Limb (tissue), 2 donors: ENCODE data around the gene ZNF865.

Experiments used
- DNase-seq, 2 donors: peaks; one replicate each; pipeline ENCODE4 v3.0.0-alpha.2; 2016; ENCODE audit errors: extremely low spot score in 2 of 2

The ZNF865 gene

DNA sequence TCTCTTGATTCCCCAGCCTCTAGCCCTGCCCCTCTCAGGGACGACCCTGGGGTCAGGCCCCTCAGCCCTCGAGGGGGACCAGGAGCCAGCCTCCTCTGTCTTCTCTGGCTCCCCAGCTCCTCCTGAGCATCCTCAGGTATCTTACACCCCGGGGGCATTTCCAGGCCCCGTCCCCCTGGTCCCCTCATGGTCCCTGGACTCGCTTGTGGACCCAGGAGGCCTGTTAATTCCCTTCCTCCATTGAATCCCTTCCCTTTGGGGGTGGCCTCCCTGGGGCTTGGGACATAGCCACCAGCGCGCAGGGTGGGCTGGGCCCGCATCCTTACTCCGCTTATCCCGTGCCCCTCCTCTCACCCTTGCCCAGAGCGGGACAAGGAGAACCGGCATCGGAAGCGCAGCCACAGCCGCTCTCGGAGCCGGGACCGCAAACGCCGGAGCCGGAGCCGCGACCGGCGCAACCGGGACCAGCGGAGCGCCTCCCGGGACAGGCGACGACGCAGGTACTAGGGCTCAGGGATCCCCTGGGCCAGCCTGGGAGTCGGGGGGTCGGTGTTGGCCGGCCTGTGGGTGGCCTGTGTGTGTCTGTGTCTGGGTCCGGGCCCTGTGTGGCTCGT is 53.5 kb downstream of the ZNF865 start:
- DNase-seq, result no peak

DNA sequence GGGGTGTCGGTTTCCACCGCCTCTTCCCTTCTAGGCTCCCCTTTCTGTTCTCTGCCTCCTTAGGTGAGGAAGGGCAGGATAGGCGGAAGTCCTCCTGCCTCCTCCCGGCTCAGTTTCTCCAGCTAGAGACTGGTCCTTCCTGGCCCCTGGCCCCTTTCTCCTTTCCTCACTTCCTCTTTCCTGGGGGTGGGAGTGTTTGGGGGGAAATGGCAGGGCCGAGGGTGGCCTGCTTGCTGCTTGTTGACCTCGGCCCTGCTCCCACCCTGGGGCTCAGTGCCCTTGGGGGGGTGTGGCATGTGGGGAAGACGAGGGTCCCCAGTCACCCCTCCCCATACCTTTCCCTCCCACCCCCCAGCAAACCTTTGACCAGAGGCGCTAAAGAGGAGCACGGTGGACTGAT is 54.4 kb downstream of the ZNF865 start:
- no peak for DNase-seq

DNA sequence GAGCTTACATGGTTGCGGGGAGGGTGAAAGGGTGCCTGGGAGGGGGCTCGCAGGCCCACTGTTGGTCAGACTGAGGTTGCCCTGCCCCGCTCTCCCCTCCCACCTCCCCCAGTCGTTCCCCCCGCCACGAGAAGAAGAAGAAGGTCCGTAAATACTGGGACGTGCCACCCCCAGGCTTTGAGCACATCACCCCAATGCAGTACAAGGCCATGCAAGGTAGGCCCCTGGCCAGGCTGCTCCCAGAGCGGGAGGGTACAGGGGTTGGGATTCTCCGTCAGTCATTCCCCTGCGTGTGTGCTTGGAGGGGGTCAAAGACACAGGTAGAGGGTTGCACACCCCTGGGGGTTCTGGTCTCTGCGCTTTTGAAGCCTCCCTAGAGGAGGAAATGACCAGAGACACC is 55.0 kb downstream of the ZNF865 start:
- no peak for DNase-seq

DNA sequence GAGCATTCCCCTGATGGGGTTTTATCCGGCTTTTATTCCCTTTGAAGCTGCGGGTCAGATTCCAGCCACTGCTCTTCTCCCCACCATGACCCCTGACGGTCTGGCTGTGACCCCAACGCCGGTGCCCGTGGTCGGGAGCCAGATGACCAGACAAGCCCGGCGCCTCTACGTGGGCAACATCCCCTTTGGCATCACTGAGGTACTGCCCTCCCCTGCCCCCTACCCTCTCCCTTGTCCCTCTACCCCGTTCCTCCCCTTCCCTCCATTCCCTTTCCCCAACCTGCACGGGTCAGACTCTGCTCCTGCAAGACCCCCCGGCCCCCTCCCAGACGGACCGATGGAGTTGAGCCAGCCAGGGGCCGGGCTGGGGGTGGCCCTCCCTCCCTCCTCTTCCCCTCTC is 55.5 kb downstream of the ZNF865 start:
- no peak for DNase-seq

DNA sequence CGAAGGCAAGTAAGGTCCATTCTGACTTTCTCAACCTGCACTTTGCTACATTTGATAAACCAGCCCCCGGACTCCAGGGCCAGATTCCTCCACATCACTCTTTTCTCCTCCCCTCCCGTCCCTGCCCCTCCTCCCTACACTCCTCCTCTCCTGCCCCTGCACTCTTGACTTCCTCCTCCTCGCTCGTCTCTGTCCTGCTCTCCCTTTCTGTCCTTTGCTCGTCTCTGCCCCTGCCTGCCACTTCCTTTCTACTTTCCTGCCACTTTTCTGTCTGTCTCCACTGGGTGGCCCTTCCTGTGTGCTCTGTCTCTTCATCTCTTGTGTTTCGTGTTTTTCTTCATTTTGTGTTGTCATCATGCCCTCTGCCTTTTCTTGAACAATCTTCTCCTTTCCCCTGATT is 56.4 kb downstream of the ZNF865 start:
- no peak for DNase-seq

GRCh38 chr19:55663846-55664536 is 58.5 kb downstream of the ZNF865 start:
- no peak for DNase-seq

DNA sequence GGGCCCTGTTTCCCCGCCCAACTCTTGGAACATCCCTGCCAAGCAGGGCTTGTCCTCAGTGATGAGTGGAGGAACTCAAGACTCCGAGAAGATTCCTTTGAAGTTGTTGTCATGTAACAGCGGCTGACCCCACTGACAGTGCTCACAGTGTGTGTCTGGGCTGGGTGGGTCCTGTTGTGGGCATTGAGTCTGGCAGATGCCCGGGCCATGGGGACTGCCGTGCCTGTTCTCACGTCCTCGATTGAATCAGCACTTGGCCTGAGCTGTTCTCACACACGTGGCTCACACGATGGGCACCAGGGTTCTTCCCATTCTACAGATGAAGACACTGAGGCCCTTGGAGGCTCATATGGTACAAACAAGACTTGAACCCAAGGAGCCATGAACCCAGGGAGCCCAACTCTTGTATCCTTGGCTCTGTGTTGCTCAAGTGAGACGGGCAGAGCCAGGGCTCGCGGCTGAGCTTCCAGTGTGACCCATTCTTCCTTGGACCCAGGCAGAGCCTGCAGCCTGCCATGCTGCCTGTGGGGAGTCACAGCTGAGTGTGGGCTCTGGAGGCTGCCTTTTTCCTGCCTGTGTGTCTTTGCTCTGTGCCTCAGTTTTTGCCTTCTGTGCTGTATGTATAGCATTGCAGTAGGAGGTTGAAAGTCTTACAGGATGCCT is 61.0 kb downstream of the ZNF865 start:
- no peak for DNase-seq
